CD4-positive, alpha-beta T cell treated with Interleukin-4 for 1 hour (primary cell): ENCODE data around the gene MTMR8.
A peak's percentile ranks its signal among the peaks of the same experiment; 100 is the strongest.
"Not testable (repeated sequence)": the region's sequence is repeated elsewhere in the genome, so short reads cannot be mapped to it uniquely, and the experiment has no call there.

Source experiments
- DNase-seq, 2 donors: peaks; one replicate each; pipeline ENCODE4 v3.0.0-alpha.2; 2020 to 2022

MTMR8 gene

DNA sequence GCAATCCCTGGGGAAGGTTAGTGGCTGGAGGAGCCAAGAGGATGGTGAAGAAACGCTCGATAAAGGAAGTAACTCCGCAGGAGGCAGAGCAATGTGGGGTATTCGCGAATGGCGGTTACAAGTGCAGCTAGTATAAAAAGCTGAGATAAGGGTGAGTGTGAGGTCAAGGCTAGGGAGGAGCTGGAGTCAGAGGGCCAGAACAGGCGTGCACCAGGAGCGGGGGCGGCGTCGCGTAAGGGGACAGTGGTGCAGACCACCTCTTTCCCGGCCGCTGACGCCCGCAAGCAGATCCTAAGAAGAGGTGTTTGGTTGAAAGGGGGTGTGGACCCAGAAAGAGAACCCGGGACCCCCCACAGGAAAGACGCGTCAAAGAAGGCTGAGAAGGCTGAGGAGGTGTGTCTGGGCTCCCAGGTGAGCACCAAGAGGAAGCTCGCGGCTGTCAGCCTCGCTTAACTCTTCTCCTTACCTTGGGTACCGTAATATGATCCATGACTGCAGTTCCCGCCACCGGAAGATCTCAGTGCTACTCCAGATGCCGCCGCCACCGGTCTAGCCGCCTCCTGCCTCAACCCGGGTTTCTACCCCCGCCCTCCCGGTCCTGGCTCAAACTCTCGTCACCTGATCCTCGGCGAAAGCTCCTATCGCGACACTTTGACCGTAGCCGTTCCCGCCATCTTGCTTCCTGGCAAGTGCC, at the start of gene MTMR8:
Gene MTMR8, minus strand, starts transcription at position 579 of the 694 bp plus-strand sequence. Its CDS starts 89 bp downstream, at position 490.
- peak; percentile 81 to 83 for DNase-seq

GRCh38 chrX:64439551-64439950, 44.3 kb upstream of the MTMR8 start:
- DNase-seq, result no peak

GRCh38 chrX:64437665-64438064, 42.4 kb upstream of the MTMR8 start:
- no peak for DNase-seq

DNA sequence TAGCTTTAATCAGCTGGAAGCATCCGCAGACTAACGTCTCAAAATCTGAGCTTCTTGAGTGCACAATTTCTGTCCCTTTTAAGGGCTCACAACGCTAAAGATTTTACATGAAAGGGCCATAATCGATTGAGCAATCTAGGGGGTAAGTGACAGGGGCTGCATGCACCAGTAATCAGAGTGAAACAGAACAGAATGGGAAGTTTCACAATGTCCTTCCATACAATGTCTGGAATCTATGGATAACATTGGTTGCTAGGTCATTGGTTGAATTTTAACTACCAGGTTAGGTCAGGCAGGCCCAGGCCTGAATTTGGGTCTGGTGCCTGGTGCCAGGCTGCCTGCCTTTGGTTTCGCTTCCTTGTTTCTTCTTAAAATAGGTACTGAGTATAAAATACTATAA, 42.0 kb upstream of the MTMR8 start:
- DNase-seq, result no peak

DNA sequence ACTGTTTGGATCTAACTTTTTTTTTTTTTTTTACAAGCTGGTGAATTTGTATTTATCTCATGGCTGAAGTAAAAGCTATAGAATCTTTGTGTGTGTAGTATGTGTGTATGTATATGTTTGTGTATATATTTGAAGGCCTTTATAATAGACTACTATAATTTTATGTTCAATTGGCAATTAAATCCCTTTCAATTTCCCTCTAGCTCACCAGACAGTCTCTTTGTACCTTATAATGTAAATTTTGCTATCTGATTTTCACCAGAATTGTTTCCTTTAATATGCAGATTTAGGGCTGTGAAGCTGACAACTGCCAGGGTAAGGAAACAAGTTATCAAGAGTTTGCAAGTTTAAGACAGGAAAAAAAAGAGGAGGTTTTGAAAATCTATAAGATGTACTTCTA, 33.1 kb upstream of the MTMR8 start:
- no peak for DNase-seq

GRCh38 chrX:64427787-64428186, 32.5 kb upstream of the MTMR8 start:
- no peak for DNase-seq

GRCh38 chrX:64427281-64427680, 32.0 kb upstream of the MTMR8 start:
- DNase-seq, result no peak

DNA sequence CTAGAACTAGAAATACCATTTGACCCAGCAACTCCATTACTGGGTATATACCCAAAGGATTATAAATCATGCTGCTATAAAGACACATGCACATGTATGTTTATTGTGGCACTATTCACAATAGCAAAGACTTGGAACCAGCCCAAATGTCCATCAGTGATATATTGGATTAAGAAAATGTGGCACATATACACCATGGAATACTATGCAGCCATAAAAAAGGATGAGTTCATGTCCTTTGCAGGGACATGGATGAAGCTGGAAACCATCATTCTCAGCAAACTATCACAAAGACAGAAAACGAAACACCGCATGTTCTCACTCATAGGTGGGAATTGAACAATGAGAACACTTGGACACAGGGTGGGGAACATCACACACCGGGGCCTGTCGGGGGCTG, 14.5 kb upstream of the MTMR8 start:
- not testable (repeated sequence) for DNase-seq

- no peak for DNase-seq
These were observed 2.8 kb upstream of the MTMR8 start for GRCh38 chrX:64398088-64398487.

DNA sequence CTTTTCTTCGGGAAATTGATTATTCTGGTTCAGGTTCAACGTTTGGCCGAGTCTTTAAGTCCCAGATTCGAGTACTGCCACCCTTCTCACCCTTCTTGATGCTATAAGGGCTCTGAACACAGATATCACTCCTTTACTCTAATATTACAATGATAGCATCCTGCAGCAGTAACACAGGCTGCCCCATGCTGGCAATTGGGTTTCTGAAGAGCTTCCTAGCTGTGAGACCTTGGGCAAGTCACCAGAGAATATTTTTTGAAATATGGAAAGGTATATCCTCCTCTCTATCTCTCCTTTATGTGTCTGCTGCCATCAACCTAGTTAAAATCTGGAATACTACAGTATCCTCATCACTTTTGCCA, 297 bp upstream of the MTMR8 start:
- no peak for DNase-seq

DNA sequence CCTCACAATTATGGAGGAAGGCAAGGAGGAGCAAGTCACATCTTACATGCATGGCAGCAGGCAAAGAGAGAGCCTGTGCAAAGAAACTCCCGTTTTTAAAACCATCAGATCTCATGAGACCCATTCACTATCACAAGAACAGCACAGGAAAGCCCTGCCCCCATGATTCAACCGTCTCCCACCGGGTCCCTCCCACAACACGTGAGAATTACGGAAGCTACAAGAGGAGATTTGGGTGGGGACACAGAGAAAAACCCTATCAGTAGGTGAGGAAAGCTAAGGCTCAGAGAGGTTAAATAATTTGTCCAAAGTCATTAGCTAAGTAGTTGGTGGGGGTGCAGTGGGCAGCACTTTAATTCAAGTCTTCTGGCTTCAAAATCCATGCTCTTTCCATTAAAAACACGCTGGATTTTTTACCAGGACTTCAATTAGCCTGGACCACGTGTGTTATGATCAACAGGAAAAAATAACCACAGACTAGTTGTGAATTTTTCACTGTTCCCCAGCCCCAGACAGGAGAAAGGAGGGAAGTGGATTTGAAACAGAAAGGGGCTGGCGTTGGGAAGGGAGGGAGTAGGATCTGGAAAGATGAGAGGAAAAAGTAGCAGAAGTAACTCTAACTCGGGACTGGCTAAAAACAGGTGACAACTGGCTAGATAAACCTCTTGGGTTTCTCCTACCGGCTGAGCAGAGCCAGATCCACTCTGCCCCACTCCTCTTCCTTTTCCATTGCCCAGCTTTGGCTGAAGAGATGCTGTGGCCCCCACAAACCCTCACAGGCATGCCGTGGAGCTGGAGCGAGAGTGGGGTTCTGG, 986 bp downstream of the MTMR8 start:
- no peak for DNase-seq

DNA sequence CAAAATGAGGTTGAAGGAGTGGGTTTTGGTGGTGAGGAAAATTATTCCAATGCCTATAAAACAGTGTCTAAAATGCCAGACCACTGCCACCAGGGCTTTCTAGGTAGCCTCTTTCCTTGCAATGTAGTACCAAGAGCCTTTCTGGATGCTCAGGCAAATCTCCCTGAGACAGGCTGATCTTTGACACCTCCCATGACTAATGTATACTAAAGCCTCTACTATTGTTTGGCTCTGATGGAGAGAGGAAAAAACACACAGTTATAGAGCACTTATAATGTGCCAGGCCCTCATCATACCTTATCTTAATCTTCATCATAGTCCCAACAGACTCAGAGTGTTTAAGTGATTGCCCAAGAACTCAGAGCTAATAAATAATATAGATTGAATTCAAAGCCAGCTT, 5.8 kb downstream of the MTMR8 start:
- DNase-seq, result no peak

- DNase-seq, result not testable (repeated sequence)
These were observed 14.5 kb downstream of the MTMR8 start for GRCh38 chrX:64380789-64381188.

- DNase-seq, result no peak
These were observed 15.3 kb downstream of the MTMR8 start for GRCh38 chrX:64379924-64380323.

GRCh38 chrX:64377753-64378152, 17.5 kb downstream of the MTMR8 start:
- no peak for DNase-seq

DNA sequence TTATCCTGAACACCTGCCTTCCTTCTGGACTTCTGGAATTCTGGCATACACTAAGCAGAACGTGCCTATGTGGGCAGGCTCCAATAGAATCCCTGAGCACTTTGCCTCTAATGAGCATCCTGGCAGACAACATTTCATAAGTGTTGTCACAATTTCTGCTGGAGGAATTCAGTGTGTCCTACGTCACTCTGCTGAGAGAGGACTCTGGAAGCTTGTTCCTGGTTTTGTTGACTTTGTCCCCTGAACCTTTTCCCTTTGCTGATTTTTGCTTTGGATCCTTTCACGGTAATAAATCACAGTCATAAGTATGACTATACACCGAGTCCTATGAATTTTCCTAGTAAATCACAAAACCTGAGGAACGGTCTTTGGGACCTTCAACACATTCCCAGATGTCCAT, 43.2 kb downstream of the MTMR8 start:
- DNase-seq, result no peak

DNA sequence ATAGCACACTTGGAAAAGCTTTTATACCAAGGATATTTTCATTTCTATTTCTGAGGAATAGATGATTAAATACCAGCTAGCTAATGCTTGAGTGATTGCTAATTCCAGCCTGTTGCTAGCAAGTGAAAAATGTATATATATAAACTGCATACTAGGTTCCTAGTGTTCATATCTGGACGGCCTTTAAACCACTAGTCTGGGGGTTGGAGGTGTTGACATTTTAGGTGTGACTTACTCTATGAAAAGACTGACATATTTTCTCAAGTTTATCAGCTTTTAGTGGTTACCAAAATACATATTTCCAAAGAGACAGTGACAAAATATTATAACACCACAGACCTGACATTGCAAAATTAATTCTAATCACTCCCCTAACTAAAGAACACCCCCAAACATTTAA, 44.7 kb downstream of the MTMR8 start:
- DNase-seq, result no peak

DNA sequence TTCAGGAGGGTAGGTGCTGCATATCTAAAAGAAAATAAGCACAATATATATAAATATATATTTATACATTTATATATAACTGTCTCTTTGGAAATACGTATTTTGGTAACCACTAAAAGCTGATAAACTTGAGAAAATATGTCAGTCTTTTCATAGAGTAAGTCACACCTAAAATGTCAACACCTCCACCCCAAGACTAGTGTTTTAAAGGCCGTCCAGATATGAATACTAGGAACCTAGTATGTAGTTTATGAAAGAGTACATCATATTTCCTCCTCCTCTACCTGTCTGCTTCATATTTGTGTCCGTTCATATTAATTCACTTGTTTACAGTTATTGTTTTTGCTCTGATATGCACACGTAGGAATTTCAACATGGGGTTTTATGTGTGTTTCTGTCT, 45.2 kb downstream of the MTMR8 start:
- no peak for DNase-seq

GRCh38 chrX:64342811-64343210, 52.4 kb downstream of the MTMR8 start:
- no peak for DNase-seq

DNA sequence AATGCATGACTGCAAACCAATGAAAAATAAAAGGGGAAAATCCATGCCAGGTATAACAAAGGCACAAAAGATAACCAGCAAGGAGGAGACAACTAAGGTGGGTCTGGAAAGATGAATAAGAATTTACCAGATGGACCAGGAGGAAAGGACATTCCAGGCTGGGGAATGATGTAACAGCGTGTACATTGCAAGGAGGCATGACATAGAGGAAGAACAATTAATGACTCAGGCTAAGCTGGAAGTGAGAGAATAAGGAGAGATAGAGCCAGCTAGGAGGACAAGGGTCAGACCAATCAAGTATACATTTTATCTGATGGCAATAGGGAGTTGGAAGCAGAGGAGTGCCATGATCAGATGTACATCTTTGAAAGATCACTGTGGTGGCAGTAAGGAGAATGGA, 57.0 kb downstream of the MTMR8 start:
- no peak for DNase-seq

DNA sequence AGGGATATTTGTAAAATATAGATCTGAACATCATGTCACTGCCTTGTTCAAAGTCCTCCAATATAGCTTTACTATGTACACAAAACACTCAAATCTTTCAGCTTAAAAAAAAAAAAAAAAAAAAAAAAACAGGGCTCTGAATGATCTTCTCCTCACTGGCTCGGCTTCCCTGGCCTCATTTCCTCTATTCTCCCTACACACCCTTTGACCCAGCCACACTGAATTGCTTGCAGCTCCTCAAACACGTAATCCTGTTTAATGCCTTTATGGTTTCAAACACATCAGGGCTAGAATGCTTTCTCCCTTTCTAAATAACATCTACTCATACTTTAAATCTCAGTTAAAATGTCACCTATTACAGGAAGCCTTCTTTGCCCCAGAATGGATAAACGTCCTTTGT, 60.8 kb downstream of the MTMR8 start:
- DNase-seq, result no peak

DNA sequence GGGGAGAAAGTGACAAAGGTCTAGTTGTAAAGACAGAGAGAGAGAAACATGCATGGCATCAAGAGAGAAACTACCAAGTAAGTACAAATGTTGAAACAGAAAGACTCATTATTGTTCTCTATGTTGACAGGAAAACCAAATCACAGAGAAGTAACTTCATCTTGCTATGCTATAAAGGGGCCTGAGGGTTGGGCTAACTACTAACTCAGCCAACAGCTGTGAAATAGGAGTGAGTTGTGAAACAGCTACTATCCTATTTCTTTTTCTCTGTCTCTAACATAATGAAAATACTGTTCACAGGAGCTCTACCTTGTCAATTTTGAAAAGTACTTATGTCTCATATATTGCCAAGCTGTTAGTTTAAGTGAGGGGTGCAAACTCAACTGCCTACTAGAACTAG, 65.0 kb downstream of the MTMR8 start:
- DNase-seq, result no peak

DNA sequence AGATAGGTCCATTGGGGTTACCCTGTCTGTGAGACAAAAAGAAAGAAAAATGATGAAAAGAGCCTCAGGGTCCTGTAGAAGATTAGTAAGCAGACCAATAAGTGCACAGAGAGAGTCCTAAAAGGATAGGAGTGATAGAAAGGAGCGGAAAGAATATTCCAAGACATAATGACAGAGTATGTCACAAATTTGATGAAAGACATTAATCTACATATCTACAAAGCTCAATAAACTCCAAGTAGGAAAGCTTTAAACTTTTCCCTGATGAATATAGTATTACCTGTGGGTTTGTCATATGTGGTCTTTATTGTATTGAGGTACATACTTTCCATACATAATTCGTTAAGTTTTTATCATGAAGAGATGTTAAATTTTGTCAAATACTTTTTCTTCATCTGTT, 73.7 kb downstream of the MTMR8 start:
- DNase-seq, result no peak

- DNase-seq, result no peak
These were observed 81.6 kb downstream of the MTMR8 start for GRCh38 chrX:64313624-64314023.

GRCh38 chrX:64306712-64307111, 88.5 kb downstream of the MTMR8 start:
- no peak for DNase-seq
